ENCODE data around the gene CNOT8. TPM values are rescaled to one million over a fixed set of nuclear protein-coding genes. Genes with fewer than 3 reads are reported as not detected.

The CNOT8 gene
- 32.8 and 39.6 TPM in 2 replicates for total RNA-seq

GRCh38 chr5:154858297-154858971 lies at the start of gene CNOT8:
Gene CNOT8, plus strand, starts transcription at chr5:154858627. Its CDS starts 4,652 bp downstream, at chr5:154863279.

GRCh38 chr5:154850255-154851062 lies 8.0 kb upstream of the CNOT8 start, which contains the start of gene FAXDC2:
Gene FAXDC2, minus strand, starts transcription at chr5:154850603. Its CDS starts 12,425 bp downstream, at chr5:154838178.

Other genes starting within 250 kb of the CNOT8 start
- 114 and 130 TPM in 2 replicates for gene LARP1, start 103.2 kb upstream of the CNOT8 start, total RNA-seq
- gene FAXDC2, start 8.0 kb upstream of the CNOT8 start, total RNA-seq = 1.3 and 12.8 TPM in 2 replicates
- gene GEMIN5, start 79.6 kb downstream of the CNOT8 start, total RNA-seq = 11.7 and 18.9 TPM in 2 replicates
- gene MRPL22, start 82.4 kb downstream of the CNOT8 start, total RNA-seq = 18.0 and 31.8 TPM in 2 replicates
- gene KIF4B, start 155.1 kb downstream of the CNOT8 start, total RNA-seq = not detected in 2 replicates

All from mesangial cell (primary cell).